A549 (cell line): Measurements from ENCODE around the gene KMT2C.
"Not testable (repeated sequence)": the region's sequence is repeated elsewhere in the genome, so short reads cannot be mapped to it uniquely, and the experiment has no call there.

Source experiments
- CTCF ChIP-seq: fragments of >200 bp; sonication (Bioruptor Twin); formaldehyde crosslinking; IDR thresholded peaks from 3 replicates; pipeline ENCODE4 v1.5.1; 2016
- POLR2A ChIP-seq: IDR thresholded peaks from 2 replicates; pipeline ENCODE4 v1.6.1; 2012; ENCODE audit warnings: mild to moderate bottlenecking, low read length
- RAD21 ChIP-seq, 2 experiments: fragments of >200 bp in 1 of 2; sonication (Bioruptor Twin) in 1 of 2; formaldehyde crosslinking in 1 of 2; IDR thresholded peaks in 1 of 2; conservative IDR thresholded peaks in 1 of 2; 2 replicates in 1 of 2; 3 replicates in 1 of 2; pipeline ENCODE4 v1.6.1; 2012 to 2018; ENCODE audit warnings: inconsistent platforms in 1 of 2
- REST ChIP-seq: fragments of 200-600 bp; sonication (generic); IDR thresholded peaks from 2 replicates; pipeline ENCODE4 v1.6.1; 2016; ENCODE audit warnings: antibody characterized with exemption, mild to moderate bottlenecking, moderate library complexity
- RNF2 ChIP-seq: fragments of 200-600 bp; sonication (generic); IDR thresholded peaks from 2 replicates; pipeline ENCODE4 v1.6.1; 2016; ENCODE audit warnings: low read depth, mild to moderate bottlenecking, antibody characterized with exemption, moderate library complexity, borderline replicate concordance

- TF ChIP-seq POLR2A; CTCF; RAD21 (conservative IDR thresholded peaks at IDR 0.05 in 1 of 2, IDR thresholded peaks at IDR 0.05 in 1 of 2); REST; RNF2: not testable (repeated sequence)
Observed at GRCh38 chr7:152436931-152437575, 1.2 kb upstream of the KMT2C start.
